Endothelial cell of umbilical vein (primary cell): Measurements from ENCODE around the gene CSRP2.

Experiments used
- CTCF ChIP-seq, 2 donors: IDR thresholded peaks; 1 replicate in 1 of 2; 2 replicates in 1 of 2; pipeline ENCODE4 v1.5.1; 2011; ENCODE audit warnings: low read length in 2 of 2, mild to moderate bottlenecking in 2 of 2, moderate library complexity in 2 of 2, control low read depth in 1 of 2, inconsistent platforms in 1 of 2, low read depth in 1 of 2; ENCODE audit not compliant: insufficient read depth in 1 of 2; ENCODE audit errors: extremely low read depth in 1 of 2
- GATA2 ChIP-seq: IDR thresholded peaks from 2 replicates; pipeline ENCODE4 v1.7.0; 2011; ENCODE audit warnings: low read depth, mild to moderate bottlenecking, moderate library complexity, mixed read lengths, low read length; ENCODE audit not compliant: insufficient read length, insufficient read depth
- POLR2AphosphoS5 ChIP-seq: IDR thresholded peaks from 2 replicates; pipeline ENCODE4 v1.6.1; 2012; ENCODE audit warnings: low read depth, mild to moderate bottlenecking, control low read depth, low read length, moderate library complexity; ENCODE audit not compliant: insufficient read depth
- TF ChIP-seq, protein P1 (sequence below): IDR thresholded peaks from 2 replicates; pipeline ENCODE4 v1.6.1; 2011; ENCODE audit not compliant: insufficient read depth, insufficient read length

- TF ChIP-seq CTCF (IDR thresholded peaks at IDR 0.05; ENCODE audit: extremely low read depth in 1 of 2, insufficient read depth in 1 of 2, low read depth in 1 of 2, low read length in 2 of 2) (no peak), GATA2 (no peak), POLR2AphosphoS5 (no peak)
- TF ChIP-seq, protein P1, sequence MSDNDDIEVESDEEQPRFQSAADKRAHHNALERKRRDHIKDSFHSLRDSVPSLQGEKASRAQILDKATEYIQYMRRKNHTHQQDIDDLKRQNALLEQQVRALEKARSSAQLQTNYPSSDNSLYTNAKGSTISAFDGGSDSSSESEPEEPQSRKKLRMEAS: no peak
Measured at GRCh38 chr12:76874491-76875190, 4.2 kb downstream of the CSRP2 start.
